GM10266 (cell line): Measurements from ENCODE around the gene PAH.

Experiments used
- DNase-seq: peaks from one replicate; pipeline ENCODE4 v3.0.0; 2012; ENCODE audit errors: extremely low spot score
- CTCF ChIP-seq: IDR thresholded peaks from 2 replicates; pipeline ENCODE4 v1.5.1; 2012; ENCODE audit warnings: mild to moderate bottlenecking, low read depth; ENCODE audit not compliant: control insufficient read depth, insufficient read depth; ENCODE audit errors: missing control alignments

PAH gene

DNA sequence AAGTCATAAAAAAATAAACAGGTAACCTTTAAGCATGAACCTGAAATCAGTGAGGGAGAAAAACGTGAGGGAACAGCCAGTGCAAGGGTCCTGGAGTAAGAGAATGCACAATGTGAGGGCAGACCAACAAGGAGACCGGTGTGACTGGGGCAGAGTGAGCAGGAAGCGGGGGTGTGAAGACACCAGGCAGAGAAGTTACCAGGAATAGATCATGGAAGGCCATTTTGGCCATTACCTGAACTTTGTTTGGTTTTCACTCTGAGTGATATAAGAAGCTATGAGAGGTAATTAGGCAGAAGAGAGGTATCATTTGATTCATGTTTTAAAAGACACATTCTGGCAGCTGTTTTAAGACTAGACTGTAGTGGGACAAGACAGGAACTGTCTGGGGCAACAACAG, 15.0 kb downstream of the PAH start:
- TF ChIP-seq CTCF: no peak

GRCh38 chr12:102900389-102900788, 16.7 kb downstream of the PAH start:
- TF ChIP-seq CTCF: no peak
- DNase-seq: no peak

More for the DNA sequence above, 15.0 kb downstream of the PAH start:
- DNase-seq: no peak

- TF ChIP-seq CTCF: no peak
- no peak for DNase-seq
Observed at GRCh38 chr12:102896067-102896466, 21.0 kb downstream of the PAH start.

DNA sequence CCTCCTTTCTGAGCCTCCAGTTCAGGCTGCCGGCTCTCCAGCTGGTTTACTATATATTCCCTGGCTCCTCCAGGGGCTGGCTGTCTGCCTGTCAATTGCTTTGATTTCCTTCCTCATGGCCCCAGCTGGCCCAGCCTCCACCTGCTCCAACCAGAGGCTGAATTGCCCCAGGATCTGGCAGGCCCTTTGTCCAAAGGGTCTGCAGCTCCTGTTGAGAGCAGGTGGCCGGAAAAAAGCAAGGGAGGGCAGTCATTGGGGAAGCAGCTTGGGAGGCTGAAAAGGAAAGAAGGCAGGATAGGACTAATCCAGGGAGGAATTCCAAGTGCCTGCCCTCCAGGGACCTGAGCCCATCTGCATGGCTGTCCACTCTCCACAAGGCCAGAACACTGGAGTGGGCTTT, 25.3 kb downstream of the PAH start:
- no peak for DNase-seq
- no peak for TF ChIP-seq CTCF

DNA sequence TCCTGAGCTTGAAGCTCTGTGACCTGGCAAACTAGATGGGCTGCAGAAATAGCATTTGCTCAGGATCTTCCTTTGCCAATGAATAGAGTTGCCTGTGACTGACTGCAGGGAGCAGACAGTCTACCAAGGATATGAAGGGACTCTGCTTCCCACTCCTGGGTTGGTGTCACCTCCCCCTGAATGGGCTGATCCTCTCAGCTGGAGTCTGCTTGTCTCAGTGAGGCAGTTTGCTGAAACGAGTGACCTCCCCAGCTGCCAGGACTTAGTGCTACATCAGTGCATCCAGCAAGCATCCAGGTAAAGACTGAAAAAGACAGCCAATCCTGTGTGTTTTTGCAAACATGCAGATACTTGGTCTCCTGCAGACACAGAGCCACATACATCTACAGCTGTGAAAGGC, 28.5 kb downstream of the PAH start:
- no peak for TF ChIP-seq CTCF
- DNase-seq: no peak

DNA sequence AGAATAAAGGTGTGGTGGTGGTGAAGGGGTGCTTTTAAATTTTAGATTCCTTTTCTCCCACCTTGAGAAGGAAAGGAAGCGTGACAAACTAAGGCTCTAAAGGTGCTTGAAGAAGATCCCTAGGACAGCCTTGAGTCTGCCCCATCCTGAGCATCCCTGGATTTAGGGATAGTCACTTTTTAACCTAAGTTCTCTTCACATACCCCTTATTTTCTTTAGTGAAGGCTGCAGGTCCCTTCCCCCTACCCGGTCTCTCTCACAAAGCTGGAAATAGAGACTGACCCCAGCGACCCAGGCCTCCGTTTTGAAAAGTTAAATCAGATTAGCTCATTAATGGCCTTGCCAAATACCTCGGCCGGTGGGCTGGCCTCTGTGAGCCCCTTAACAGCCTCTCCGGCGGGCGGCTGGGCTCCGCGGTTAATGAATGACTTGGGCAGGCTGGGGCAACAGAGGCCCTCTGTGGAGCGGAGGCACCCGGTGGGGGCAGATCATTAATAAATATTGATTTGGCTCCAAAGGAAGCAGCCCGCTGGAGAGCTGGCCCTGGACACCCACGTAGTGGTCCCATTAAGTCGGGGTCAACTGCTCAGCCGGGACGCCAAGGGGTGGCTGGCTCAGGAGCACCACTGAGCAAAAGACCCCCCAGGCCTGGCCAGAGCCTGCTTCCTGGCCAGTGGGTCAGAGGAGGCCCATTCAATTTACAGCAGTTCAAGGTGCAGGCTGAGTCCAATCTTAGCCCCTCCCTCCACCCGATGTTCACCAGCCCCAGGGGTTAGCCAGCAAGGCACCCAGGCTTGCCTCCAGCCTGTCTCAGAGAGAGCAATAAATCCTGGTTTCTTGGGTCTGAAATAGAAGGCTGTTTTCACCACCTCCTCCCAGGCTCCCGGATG, 31.8 kb downstream of the PAH start:
- no peak for TF ChIP-seq CTCF
- no peak for DNase-seq

GRCh38 chr12:102883204-102883799, 33.7 kb downstream of the PAH start:
- TF ChIP-seq CTCF: peak; percentile 94
- peak; percentile 50 for DNase-seq
